ENCODE data around the gene SRP9. TPM values are rescaled to one million over a fixed set of nuclear protein-coding genes. Genes with fewer than 3 reads are reported as not detected.
A peak's percentile ranks its signal among the peaks of the same experiment; 100 is the strongest.

Gene SRP9
- total RNA-seq, 6 donors from 2014 or later: 34.5 to 157 (median 125) TPM

DNA sequence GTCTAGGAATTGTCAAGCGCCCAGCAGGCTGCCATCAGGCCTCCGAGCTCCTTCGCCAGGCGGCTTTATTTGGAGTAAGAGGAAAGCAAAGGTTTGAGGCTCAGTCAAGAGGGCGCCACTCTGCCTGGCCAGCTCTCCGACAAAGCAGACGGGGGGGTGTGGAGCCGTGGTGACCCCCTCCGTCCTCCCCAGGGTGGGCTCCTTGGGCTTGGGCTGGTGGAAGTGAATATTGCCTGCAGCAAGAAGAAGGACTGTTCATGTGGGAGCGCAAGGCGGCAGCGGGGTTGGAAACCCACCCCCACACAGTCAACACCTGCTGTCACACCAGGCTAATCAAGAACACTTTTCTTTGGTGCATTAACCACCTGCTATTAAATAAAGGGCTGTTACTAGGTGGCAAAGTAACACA is 46.9 kb downstream of the SRP9 start:
- no peak overlapping the region for H3K4me3 ChIP-seq
- TF ChIP-seq, protein P1, sequence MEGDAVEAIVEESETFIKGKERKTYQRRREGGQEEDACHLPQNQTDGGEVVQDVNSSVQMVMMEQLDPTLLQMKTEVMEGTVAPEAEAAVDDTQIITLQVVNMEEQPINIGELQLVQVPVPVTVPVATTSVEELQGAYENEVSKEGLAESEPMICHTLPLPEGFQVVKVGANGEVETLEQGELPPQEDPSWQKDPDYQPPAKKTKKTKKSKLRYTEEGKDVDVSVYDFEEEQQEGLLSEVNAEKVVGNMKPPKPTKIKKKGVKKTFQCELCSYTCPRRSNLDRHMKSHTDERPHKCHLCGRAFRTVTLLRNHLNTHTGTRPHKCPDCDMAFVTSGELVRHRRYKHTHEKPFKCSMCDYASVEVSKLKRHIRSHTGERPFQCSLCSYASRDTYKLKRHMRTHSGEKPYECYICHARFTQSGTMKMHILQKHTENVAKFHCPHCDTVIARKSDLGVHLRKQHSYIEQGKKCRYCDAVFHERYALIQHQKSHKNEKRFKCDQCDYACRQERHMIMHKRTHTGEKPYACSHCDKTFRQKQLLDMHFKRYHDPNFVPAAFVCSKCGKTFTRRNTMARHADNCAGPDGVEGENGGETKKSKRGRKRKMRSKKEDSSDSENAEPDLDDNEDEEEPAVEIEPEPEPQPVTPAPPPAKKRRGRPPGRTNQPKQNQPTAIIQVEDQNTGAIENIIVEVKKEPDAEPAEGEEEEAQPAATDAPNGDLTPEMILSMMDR (IDR thresholded peaks at IDR 0.05): no peak
- no peak for TF ChIP-seq EP300 (IDR thresholded peaks at IDR 0.05)
- TF ChIP-seq POLR2A (IDR thresholded peaks at IDR 0.05): no peak
- TF ChIP-seq POLR2AphosphoS5 (IDR thresholded peaks at IDR 0.05): no peak
- peak in 1 of 2 donors; percentile 54 for DNase-seq
- no peaks in the 10 kb centered on the region for H3K9me3 ChIP-seq
- H3K36me3 ChIP-seq: peaks cover 0 to 15% (median 3%) of the 10 kb centered on the region in 4 donors
- no peaks in the 10 kb centered on the region for H3K27me3 ChIP-seq
- ATAC-seq (ENCODE audit: low FRiP score in 2 of 2): no peak
- peak overlapping the region in 1 of 4 donors; percentile 58 for H3K27ac ChIP-seq
- peaks cover 22 to 63% (median 42%) of the 10 kb centered on the region in 4 donors for H3K4me1 ChIP-seq
- WGBS, 2 donors: 81% methylated on average over 10 to 12 of the region's 12 CpGs

DNA sequence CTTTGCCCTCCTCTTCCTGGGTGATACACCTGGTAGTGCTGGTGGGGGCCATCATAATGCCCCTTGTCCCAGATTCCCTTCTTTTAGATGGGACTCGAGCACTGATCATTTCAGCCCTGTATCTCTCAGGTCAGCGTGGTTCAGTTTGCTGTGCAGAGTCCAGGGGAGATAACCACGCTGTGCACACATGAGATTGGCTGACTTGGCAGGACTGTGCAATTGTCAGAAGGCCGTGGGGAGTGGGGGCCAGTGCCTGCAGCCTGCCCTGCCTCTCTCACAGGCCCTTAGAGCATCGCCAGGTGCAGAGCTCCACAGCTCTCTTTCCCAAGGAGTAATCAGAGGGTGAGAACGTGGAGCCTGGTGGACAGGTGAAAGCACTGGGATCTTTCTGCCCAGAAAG is 47.5 kb downstream of the SRP9 start:
- peak overlapping the region in 1 of 4 donors; percentile 58 for H3K27ac ChIP-seq
- DNase-seq (no peak), ATAC-seq (ENCODE audit: low FRiP score in 2 of 2) (no peak)
- no peaks in the 10 kb centered on the region for H3K9me3 ChIP-seq
- WGBS, 2 donors: 47 to 64% methylated on average over 3 to 6 of the region's 6 CpGs
- no peaks in the 10 kb centered on the region for H3K27me3 ChIP-seq
- H3K4me3 ChIP-seq: no peak overlapping the region
- peaks cover 0 to 18% (median 4%) of the 10 kb centered on the region in 4 donors for H3K36me3 ChIP-seq
- H3K4me1 ChIP-seq: peaks cover 19 to 57% (median 39%) of the 10 kb centered on the region in 4 donors
- TF ChIP-seq EP300 (IDR thresholded peaks at IDR 0.05): no peak
- TF ChIP-seq POLR2A (IDR thresholded peaks at IDR 0.05): no peak
- TF ChIP-seq, protein P1 (IDR thresholded peaks at IDR 0.05): no peak

DNA sequence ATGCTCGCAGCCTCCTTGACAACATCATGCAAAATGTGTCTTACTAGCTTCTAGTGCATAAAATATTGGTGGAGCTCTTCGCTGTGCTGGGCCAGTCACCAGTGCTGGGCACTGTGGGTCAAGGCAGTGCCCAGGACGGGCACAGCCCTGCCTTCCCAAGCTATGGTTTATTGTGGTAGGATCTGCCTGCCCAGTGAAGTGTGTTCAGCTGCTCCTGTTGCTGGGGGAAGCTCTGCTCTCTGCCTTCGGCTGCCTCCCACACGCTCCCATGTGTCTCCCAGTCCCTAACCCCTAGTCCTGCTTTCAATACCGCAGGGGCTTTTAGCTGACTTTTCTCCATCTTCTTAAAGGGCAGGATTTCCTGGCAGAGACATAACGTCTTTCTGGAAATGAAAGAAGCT is 48.0 kb downstream of the SRP9 start:
- Histone ChIP-seq H3K27me3 (no peaks in the 10 kb centered on the region), H3K27ac (peak overlapping the region in 2 of 4 donors; percentile 45 to 58), H3K4me3 (no peak overlapping the region), H3K4me1 (peaks cover 19 to 52% (median 36%) of the 10 kb centered on the region in 4 donors), H3K9me3 (no peaks in the 10 kb centered on the region), H3K36me3 (peaks cover 0 to 18% (median 7%) of the 10 kb centered on the region in 4 donors)
- 57 to 75% methylated on average over 7 of the region's 7 CpGs for WGBS, 2 donors
- ATAC-seq (ENCODE audit: low FRiP score in 2 of 2) (peak in 1 of 2 donors; percentile 38), DNase-seq (no peak)
- TF ChIP-seq EP300 (IDR thresholded peaks at IDR 0.05) (no peak), POLR2A (IDR thresholded peaks at IDR 0.05) (no peak), POLR2AphosphoS5 (IDR thresholded peaks at IDR 0.05) (no peak)
- TF ChIP-seq, protein P1 (IDR thresholded peaks at IDR 0.05): no peak

DNA sequence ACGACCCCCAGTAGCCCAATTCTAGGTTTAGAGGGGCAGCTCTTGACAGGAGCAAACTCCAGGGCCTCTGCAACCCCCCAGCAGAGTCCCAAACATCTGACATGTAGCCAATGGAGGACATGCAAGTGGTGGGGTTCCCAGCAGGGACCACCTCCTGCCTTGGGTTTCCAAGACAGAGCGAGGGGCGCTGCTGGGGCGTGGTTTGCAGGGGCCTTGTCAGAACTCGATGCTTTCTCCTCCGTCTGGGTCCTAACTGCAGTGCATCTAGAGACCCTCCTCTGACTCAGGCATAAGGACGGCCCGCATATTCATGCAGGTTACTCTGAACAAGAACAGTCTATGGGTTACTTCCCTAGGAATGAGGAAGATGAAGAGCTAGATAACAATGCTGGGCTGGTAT is 49.5 kb downstream of the SRP9 start:
- peaks cover 6 to 31% (median 20%) of the 10 kb centered on the region in 4 donors for H3K36me3 ChIP-seq
- no peaks in the 10 kb centered on the region for H3K9me3 ChIP-seq
- H3K27ac ChIP-seq: peak overlapping the region in 2 of 4 donors; percentile 0 to 12
- H3K27me3 ChIP-seq: no peaks in the 10 kb centered on the region
- H3K4me3 ChIP-seq: no peak overlapping the region
- TF ChIP-seq POLR2A (IDR thresholded peaks at IDR 0.05) (no peak), EP300 (IDR thresholded peaks at IDR 0.05) (no peak), POLR2AphosphoS5 (IDR thresholded peaks at IDR 0.05) (no peak)
- TF ChIP-seq, protein P1 (IDR thresholded peaks at IDR 0.05): no peak
- DNase-seq (no peak), ATAC-seq (ENCODE audit: low FRiP score in 2 of 2) (no peak)
- WGBS, 2 donors: 67 to 100% methylated on average over 2 to 8 of the region's 8 CpGs
- H3K4me1 ChIP-seq: peaks cover 19 to 43% (median 28%) of the 10 kb centered on the region in 4 donors

DNA sequence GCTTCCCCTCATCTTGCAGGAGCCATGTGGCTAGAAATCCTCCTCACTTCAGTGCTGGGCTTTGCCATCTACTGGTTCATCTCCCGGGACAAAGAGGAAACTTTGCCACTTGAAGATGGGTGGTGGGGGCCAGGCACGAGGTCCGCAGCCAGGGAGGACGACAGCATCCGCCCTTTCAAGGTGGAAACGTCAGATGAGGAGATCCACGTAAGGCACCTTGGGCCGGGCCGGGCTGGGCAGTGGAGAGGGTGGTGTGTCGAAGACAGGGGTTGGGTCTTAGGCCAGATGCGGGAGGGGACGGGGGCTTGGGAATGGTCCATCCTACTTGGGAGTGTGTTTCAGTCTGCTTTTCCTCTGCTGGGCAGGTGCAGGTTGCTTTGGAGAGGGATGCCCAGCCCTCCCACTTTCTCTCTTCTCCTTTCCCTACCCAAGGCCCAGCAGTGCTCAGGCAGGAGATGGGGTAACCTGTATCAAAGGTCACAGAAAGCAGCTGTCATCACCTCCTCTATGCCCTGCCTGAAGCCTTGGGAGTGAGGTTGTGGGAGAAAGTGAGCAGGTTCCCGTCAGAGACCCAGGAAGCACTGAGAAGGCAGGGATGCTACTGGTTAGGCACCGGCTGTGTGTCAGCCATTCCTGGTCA is 51.2 kb downstream of the SRP9 start:
- DNase-seq (no peak), ATAC-seq (ENCODE audit: low FRiP score in 2 of 2) (no peak)
- H3K4me1 ChIP-seq: peaks cover 17 to 40% (median 25%) of the 10 kb centered on the region in 4 donors
- H3K27me3 ChIP-seq: no peaks in the 10 kb centered on the region
- WGBS, 2 donors: 95% methylated on average over 14 of the region's 14 CpGs
- no peak for TF ChIP-seq EP300 (IDR thresholded peaks at IDR 0.05)
- TF ChIP-seq POLR2AphosphoS5 (IDR thresholded peaks at IDR 0.05): no peak
- TF ChIP-seq, protein P1 (IDR thresholded peaks at IDR 0.05): no peak
- no peak for TF ChIP-seq POLR2A (IDR thresholded peaks at IDR 0.05)
- peaks cover 15 to 39% (median 28%) of the 10 kb centered on the region in 4 donors for H3K36me3 ChIP-seq
- H3K9me3 ChIP-seq: no peaks in the 10 kb centered on the region
- H3K27ac ChIP-seq: no peak overlapping the region
- H3K4me3 ChIP-seq: no peak overlapping the region

Measured in upper lobe of left lung (tissue), 6 donors.